Measurements from ENCODE around the gene MEF2B.

MEF2B gene

GRCh38 chr19:19098703-19099632, 71.1 kb downstream of the MEF2B start:
- DNase-seq (ENCODE audit: low read depth in 2 of 2) = no peak

- DNase-seq (ENCODE audit: low read depth in 2 of 2) = no peak
Observed at GRCh38 chr19:19098084-19098702, 71.9 kb downstream of the MEF2B start.

DNA sequence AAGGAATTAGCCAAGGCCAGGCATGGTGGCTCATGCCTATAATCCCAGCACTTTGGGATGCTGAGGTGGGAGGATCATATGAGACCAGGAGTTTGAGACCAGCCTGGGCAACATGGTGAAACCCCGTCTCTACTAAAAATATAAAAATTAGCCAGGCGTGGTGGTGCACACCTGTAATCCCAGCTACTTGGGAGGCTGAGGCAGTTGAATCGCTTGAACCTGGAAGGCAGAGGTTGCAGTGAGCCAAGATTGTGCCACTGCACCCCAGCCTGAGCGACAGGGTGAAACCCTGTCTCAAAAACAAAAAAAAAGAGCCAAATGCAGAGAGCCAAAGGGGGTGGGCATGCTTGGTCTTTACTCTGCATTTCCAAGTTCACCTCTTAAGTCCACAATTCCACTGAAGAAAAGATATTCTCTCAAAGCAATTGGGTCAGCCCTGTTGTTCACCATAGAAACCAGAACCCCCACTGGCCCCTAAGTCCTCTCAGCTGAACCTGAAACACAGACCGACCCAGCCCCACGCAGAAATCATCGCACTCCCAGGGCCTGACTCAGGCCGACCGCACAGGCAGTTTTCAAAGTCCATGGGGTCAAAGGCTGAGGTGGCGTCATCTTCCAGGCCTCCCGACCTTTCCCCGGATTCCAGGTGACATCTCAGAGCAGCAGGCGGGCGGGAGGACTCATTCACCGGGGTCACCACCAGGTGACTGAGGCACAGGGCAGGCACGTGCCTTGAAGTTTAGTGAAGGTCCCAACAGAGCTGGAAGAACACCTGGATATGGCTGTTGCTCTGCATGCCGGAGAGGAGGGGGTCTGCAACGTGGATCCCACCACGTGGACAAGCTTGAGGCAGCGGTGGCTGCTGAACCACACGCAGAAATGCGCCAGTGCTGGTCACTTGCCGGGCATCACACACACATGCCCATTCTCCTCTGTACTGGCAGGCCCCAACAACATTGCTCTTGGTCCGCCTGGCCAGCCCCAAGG, 73.1 kb downstream of the MEF2B start:
- DNase-seq (ENCODE audit: low read depth in 2 of 2) = no peak

DNA sequence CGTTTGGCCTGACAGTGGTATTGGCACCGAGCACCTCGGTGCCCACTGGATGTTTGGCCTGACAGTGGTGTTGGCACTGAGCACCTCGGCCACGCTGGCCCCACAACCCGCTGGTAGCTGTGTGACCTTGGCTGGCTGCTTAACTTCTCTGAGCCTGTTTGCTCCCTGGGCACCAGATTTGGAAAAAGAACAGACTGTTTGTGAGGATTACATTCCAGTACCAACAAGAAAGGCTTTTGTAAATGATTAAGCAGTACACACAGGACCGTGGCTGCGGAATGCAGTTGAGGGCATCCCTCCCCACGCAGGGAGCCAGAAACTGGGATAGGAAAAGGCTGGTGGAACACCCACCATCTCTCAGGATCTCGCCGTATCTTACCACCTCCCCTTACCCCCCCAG, 74.4 kb downstream of the MEF2B start:
- DNase-seq (ENCODE audit: low read depth in 2 of 2) = no peak

All from stimulated activated CD8-positive, alpha-beta memory T cell treated with anti-CD3 and anti-CD28 coated beads, Interleukin-7, amount 100 ng/mL, for 4 hours (primary cell).